NCI-H82 treated with DMSO at 0.1 percent for 48 hours (cell line): ENCODE data around the gene KCTD6.

ENCODE experiments used
- DNase-seq: peaks from one replicate; lab custom pipeline; 2025; ENCODE audit not compliant: unreplicated experiment; lab: John Stamatoyannopoulos, UW

Gene KCTD6

GRCh38 chr3:58485801-58486435 is 6.0 kb upstream of the KCTD6 start:
- no peak for DNase-seq

- no peak for DNase-seq
Observed at GRCh38 chr3:58487140-58487886, 4.6 kb upstream of the KCTD6 start.

- no peak for DNase-seq
Observed at GRCh38 chr3:58488967-58489366, 2.9 kb upstream of the KCTD6 start.

GRCh38 chr3:58490860-58491501 is 915 bp upstream of the KCTD6 start:
- no peak for DNase-seq

- DNase-seq: no peak
Observed at GRCh38 chr3:58492494-58492905, 604 bp downstream of the KCTD6 start.

GRCh38 chr3:58494107-58494506 is 2.2 kb downstream of the KCTD6 start:
- peak; percentile 35 for DNase-seq

GRCh38 chr3:58495101-58495500 is 3.2 kb downstream of the KCTD6 start:
- no peak for DNase-seq

- peak; percentile 53 for DNase-seq
Observed at GRCh38 chr3:58496206-58496857, 4.4 kb downstream of the KCTD6 start.

- no peak for DNase-seq
Observed at GRCh38 chr3:58497097-58497496, 5.2 kb downstream of the KCTD6 start.

- DNase-seq: no peak
Observed at GRCh38 chr3:58502872-58503271, 11.0 kb downstream of the KCTD6 start.

GRCh38 chr3:58507356-58508078 is 15.6 kb downstream of the KCTD6 start:
- no peak for DNase-seq

- DNase-seq: no peak
Observed at GRCh38 chr3:58508437-58508836, 16.5 kb downstream of the KCTD6 start.

GRCh38 chr3:58514405-58514804 is 22.5 kb downstream of the KCTD6 start:
- DNase-seq: no peak

- peak; percentile 94 for DNase-seq
Observed at GRCh38 chr3:58518291-58518789, 26.4 kb downstream of the KCTD6 start.

GRCh38 chr3:58519668-58520402 is 27.9 kb downstream of the KCTD6 start:
- DNase-seq: no peak

- DNase-seq: no peak
Observed at GRCh38 chr3:58520403-58521335, 28.8 kb downstream of the KCTD6 start.

- DNase-seq: no peak
Observed at GRCh38 chr3:58521336-58521670, 29.4 kb downstream of the KCTD6 start.

GRCh38 chr3:58521917-58522631 is 30.2 kb downstream of the KCTD6 start:
- peak; percentile 85 for DNase-seq
